HG02973 (cell line): Measurements from ENCODE around the gene DHRS7.

ENCODE experiments used
- ATAC-seq: cut with Tn5 transposase; IDR thresholded peaks from one replicate; pipeline ENCODE4 v1.9.1; 2021; ENCODE audit warnings: moderate library complexity; ENCODE audit not compliant: unreplicated experiment

The DHRS7 gene

GRCh38 chr14:60188115-60188514, 22.9 kb upstream of the DHRS7 start:
- no peak for ATAC-seq

- ATAC-seq = no peak
Observed at GRCh38 chr14:60184905-60185555, 19.8 kb upstream of the DHRS7 start.

DNA sequence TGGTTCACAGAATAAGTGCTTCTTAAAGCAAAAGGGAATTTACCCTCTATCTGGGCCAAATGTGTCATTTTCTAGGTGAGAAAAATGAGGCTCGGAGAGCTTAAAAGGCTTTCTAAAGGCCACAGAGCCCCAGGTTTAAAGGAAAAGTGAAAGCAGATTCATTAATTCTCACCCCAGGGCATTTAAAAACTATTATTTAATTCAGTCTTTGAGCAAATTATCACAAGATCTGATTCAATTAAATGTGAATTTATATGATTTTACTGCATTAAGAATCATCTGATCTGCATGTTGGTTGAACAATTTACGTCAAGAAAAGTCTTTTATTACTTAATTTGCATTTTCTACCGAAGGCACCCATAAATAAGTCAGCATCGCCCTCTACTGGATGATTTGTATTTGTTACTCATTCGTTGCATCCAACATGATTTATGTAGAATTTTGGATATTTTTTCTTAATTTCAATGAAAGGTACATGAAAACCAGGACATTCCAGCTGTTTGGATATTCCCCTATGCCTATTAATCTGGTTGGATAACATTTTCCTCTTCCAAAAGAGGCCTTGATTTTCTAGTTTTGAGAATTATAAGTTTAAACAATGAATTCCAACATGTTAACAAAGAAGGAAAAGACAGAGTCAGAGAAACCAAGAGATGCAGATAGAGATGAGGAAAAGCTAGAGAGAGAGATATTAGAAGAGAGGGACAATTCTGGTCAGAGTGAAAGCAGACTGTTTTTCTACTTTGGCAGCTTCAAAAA, 19.1 kb upstream of the DHRS7 start:
- no peak for ATAC-seq

GRCh38 chr14:60183741-60184140, 18.5 kb upstream of the DHRS7 start:
- ATAC-seq = no peak

- no peak for ATAC-seq
Observed at GRCh38 chr14:60183138-60183537, 17.9 kb upstream of the DHRS7 start.

DNA sequence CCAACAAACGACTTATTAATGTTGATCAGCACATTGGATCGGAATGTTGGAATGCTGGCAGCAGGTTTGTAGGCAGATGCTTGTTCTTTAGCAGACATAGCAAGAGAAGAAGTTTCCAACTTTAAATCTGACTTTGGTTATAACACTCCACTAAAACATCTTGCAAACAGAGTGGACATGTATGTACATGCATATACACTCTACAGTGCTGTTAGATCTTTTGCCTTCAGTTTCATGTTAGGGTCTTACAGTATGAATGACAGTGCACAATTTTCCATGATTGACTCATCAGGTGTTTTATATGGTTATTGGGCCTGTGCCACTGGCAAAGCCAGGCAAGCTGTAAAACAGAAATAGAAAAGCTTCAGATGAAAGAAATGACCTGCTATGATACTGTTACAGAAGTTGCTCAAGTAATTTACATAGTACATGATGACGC, 14.3 kb upstream of the DHRS7 start:
- ATAC-seq = no peak

- ATAC-seq = no peak
Observed at GRCh38 chr14:60178820-60179219, 13.6 kb upstream of the DHRS7 start.

DNA sequence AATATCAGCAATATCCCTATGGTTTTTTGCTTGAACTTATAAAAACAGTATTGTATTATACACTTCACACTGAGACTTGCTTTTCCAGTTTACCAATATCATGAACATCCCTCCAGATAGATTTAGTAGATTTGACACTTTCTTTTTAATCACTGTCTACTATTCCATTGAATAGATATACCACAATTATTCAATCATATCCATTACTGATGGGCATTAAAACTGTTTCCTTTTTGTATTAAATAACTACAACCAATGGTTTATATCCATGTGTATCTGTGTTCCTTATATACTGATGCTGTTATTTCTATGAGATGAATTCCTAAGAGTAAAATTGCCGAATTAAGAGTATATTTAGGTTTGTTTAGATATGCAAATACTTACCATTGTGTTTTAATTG, 13.0 kb upstream of the DHRS7 start:
- no peak for ATAC-seq

GRCh38 chr14:60175255-60175902, 10.2 kb upstream of the DHRS7 start:
- ATAC-seq = no peak

DNA sequence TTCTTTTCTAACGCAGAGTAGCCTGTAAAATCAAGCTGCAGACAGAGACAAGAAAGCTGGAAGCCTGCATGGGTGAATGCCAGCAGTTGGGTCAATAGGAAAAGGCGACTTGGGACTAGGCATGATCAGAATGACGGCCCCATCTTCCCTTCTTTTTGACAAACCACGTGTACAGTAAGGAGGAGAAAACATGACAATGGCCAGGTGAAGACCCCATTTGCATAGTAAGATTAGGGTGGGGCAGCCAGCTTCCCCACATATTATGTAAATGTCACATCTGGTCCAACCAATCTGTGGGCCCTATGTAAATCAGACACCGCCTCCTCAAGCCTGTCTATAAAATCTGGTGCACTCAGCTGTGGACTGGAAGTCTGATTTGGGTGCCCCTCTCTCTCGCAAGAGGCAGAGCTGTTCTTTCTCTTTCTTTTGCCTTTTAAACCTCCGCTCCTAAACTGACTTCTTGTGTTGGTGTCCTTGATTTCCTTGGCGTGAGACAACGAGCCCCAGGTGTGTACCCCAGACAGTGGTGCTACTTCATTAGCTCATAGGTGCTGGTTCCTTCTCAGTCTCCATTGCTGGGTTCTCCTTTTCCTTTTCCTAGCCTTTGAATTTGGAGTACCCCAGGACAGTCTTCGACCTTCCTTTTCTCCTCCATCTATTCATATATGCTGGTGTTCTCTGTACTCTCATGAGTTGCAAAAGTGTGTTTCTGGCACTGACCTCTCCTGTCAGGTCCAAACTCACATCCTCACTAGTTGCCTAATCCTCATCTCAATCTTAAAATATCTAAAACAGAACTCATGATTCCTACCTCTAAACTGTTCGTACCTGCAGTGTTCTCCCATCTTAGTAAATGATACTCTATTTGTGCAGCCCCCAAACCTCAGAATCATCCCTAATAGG, 9.4 kb upstream of the DHRS7 start:
- no peak for ATAC-seq

- ATAC-seq = no peak
Observed at GRCh38 chr14:60171690-60172089, 6.5 kb upstream of the DHRS7 start.

DNA sequence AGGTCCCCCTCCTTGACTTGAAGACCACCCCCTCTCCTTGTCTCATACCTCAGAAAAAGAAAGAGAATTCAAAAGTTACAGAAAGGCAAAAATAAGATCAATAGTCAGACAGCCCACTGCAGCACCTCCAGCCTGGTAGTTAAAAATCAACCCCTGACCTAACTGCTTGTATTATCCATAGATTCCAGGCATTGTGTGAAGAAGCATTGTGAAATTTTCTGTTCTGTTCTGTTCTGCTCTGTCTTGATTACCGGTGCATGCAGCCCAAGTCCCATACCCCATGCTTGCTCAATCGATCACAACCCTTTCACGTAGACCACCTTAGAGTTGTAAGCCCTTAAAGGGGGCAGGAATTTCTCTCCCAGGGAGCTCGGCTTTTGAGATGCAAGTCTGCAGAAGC, 5.8 kb upstream of the DHRS7 start:
- no peak for ATAC-seq

DNA sequence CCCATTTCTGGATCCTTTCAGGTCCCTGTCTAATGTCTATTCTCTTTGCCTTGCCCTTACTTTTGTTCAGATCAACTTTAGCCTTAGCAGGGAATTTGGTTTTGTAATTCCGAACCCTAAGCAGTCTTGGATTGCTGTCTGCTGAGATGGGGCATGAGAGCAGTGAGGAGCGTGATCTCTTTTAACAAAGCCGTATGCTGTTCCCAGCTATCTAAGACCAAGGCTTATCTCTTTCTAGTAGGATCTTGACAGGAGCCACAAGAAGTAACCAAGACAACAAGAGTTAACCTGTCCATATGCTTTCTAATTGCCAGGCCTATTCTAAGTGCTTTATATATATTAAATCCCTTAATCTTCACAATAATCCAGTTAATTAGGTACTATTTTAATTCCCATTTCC, 4.5 kb upstream of the DHRS7 start:
- no peak for ATAC-seq

DNA sequence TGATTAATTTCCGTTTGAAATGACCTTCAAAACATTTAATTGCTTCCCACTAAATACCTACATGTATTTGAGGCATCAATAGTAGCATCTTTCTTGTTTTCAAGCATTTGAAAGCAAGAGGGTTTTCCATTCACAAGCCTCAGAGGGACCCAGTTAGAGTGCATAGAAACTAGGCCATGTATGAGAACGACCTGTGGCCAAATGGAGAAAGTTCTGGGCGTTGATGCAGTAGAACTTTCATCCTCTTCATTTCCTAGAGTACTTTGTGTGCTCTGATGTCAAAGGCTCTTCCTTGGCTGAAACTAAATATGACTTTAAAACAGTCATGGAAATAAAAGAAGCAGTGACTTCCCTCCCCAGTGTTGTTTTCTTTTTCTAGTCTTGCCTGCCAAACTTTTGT, 944 bp upstream of the DHRS7 start:
- ATAC-seq = no peak

DNA sequence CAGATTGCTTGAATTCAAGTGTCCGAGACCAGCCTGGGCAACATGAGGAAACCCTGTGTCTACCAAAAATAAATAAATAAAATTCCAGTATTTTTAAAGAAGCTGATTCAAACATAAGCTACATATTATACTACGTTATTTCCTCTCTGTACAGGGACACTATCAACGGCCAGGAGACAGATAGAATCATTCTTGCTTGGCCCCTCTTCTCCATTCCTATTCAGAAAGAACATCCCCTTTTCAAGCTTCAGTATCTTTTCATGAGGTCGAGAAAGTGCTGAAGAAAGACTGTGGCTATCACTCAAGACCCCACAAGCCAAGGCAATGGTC, 314 bp upstream of the DHRS7 start:
- peak; percentile 7 for ATAC-seq

GRCh38 chr14:60164404-60164711, 840 bp downstream of the DHRS7 start:
- ATAC-seq = no peak

DNA sequence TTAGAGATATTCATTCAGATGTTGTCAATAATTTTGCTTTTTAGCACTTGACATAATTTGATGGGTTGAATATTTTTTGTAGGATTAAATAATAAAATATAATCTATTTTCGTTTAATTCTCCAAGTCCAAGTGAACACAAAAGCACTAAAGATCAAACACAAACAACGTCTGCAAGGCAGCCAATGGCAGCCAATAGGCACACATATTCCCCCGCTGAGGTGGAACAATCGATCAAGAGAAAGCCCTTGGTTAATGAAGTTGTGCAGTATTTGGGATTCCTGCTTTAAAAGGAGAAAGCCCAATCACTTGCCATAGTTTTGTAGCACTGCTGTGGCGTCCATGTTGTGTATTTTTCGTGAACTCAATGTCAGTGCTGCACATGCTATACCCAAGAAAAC, 1.5 kb downstream of the DHRS7 start:
- no peak for ATAC-seq

GRCh38 chr14:60161196-60162107, 3.7 kb downstream of the DHRS7 start:
- no peak for ATAC-seq

GRCh38 chr14:60160422-60160821, 4.8 kb downstream of the DHRS7 start:
- no peak for ATAC-seq

DNA sequence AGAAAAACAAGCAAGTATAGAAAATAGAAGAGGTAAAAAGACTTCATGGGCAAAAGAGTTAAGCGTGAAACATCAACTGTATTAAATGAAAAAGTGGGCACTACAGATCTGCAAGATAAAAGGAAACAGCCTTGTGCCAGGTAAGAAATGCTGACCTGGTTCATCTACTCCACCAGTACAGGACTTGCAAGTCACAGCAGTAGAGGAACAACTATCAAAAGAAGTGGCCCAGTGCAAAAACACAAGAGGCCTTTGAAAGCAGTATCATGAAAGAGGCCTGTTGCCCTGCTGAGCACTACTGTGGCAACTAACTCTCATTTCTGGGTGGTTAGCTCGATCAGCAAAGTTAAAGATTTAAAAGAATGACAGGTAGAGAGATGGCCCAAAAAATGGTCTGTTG, 10.5 kb downstream of the DHRS7 start:
- no peak for ATAC-seq
